ENCODE results near the gene CHD3.
"Not testable (repeated sequence)": the region's sequence is repeated elsewhere in the genome, so short reads cannot be mapped to it uniquely, and the experiment has no call there.

CHD3 gene

DNA sequence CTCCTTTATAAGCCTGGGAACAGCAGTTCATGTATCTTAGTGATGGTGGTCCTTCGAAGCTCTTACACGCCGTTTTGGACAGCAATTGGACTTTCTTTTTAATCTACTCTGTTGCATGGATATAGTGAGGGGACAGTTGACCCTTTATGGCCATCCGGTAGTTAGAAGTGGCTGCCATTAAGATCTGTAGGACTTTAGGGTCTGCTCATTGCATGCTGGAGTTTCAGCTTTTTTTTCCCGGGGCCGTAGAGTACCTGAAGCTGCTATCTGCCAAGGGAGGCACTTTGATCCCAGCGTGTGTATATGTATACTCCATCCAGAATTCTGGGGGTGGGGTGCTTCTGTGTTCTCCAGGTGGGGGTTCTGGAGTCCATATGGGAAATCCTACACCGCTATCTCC lies 29.6 kb upstream of the CHD3 start:
- TF ChIP-seq, protein P1, sequence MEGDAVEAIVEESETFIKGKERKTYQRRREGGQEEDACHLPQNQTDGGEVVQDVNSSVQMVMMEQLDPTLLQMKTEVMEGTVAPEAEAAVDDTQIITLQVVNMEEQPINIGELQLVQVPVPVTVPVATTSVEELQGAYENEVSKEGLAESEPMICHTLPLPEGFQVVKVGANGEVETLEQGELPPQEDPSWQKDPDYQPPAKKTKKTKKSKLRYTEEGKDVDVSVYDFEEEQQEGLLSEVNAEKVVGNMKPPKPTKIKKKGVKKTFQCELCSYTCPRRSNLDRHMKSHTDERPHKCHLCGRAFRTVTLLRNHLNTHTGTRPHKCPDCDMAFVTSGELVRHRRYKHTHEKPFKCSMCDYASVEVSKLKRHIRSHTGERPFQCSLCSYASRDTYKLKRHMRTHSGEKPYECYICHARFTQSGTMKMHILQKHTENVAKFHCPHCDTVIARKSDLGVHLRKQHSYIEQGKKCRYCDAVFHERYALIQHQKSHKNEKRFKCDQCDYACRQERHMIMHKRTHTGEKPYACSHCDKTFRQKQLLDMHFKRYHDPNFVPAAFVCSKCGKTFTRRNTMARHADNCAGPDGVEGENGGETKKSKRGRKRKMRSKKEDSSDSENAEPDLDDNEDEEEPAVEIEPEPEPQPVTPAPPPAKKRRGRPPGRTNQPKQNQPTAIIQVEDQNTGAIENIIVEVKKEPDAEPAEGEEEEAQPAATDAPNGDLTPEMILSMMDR (IDR thresholded peaks at IDR 0.05; ENCODE audit: low read length) = no peak
- TF ChIP-seq EZH2 (IDR thresholded peaks at IDR 0.05; ENCODE audit: borderline replicate concordance, low read length) = no peak
- peak overlapping the region; percentile 65 for H3K4me3 ChIP-seq (ENCODE audit: low read depth, low read length, poor library complexity, severe bottlenecking)
- no peak overlapping the region for H2AFZ ChIP-seq (ENCODE audit: low read length)
- peaks cover 37% of the 10 kb centered on the region for H3K4me1 ChIP-seq (ENCODE audit: insufficient read depth, low read length, severe bottlenecking)
- no peaks in the 10 kb centered on the region for H4K20me1 ChIP-seq (ENCODE audit: insufficient read depth, low read length)
- H3K9ac ChIP-seq (ENCODE audit: low read length) = peak overlapping the region; percentile 92
- no peaks in the 10 kb centered on the region for H3K9me3 ChIP-seq (ENCODE audit: low read length)
- no peaks in the 10 kb centered on the region for H3K27me3 ChIP-seq (ENCODE audit: insufficient read depth, low read length)
- peaks cover 37% of the 10 kb centered on the region; the same call in 1 of the 2 replicates for H3K36me3 ChIP-seq (ENCODE audit: insufficient read depth, low read length)
- peak overlapping the region; percentile 92 for H3K27ac ChIP-seq (ENCODE audit: low read depth, low read length, poor library complexity, severe bottlenecking)
- H3K9me2 ChIP-seq (ENCODE audit: low read depth, low read length) = no peaks in the 10 kb centered on the region
- H3F3A ChIP-seq (ENCODE audit: insufficient read depth, low read length) = no peaks in the 10 kb centered on the region
- peak overlapping the region; percentile 80 for H3K4me2 ChIP-seq (ENCODE audit: low read length)
- no peaks in the 10 kb centered on the region for H3K79me2 ChIP-seq (ENCODE audit: insufficient read depth, low read length)

- TF ChIP-seq, protein P1 (IDR thresholded peaks at IDR 0.05; ENCODE audit: low read length) = peak; percentile 78
- no peak for TF ChIP-seq EZH2 (IDR thresholded peaks at IDR 0.05; ENCODE audit: borderline replicate concordance, low read length)
- Histone ChIP-seq H3K36me3 (ENCODE audit: insufficient read depth, low read length) (peaks cover 55% of the 10 kb centered on the region), H3K4me1 (ENCODE audit: insufficient read depth, low read length, severe bottlenecking) (peaks cover 22% of the 10 kb centered on the region), H3K79me2 (ENCODE audit: insufficient read depth, low read length) (no peaks in the 10 kb centered on the region), H2AFZ (ENCODE audit: low read length) (no peak overlapping the region), H3K9me3 (ENCODE audit: low read length) (no peaks in the 10 kb centered on the region), H3K27ac (ENCODE audit: low read depth, low read length, poor library complexity, severe bottlenecking) (peak overlapping the region; percentile 23), H3F3A (ENCODE audit: insufficient read depth, low read length) (no peaks in the 10 kb centered on the region), H3K9ac (ENCODE audit: low read length) (no peak overlapping the region), H3K27me3 (ENCODE audit: insufficient read depth, low read length) (no peaks in the 10 kb centered on the region), H3K9me2 (ENCODE audit: low read depth, low read length) (no peaks in the 10 kb centered on the region), H3K4me2 (ENCODE audit: low read length) (peak overlapping the region; percentile 11; the same call in 1 of the 2 replicates), H3K4me3 (ENCODE audit: low read depth, low read length, poor library complexity, severe bottlenecking) (no peak overlapping the region), H4K20me1 (ENCODE audit: insufficient read depth, low read length) (no peaks in the 10 kb centered on the region)
Observed at GRCh38 chr17:7862692-7863437, 25.7 kb upstream of the CHD3 start.

DNA sequence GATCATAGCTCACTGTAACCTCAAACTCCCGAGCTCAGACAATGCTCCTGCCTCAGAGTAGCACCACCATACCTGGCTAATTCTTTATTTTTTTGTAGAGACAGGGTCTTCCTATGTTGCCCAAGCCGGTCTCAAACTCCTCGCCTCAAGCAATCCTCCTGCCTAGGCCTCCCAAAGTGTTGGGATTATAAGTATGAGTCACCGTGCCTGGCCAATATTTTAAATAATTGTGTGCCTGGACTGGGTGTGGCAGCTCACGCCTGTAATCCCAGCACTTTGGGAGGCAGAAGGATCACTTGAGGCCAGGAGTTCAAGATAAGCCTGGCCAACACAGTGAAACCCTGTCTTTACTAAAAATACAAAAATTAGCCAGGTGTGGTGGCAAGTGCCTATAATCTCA lies 24.2 kb upstream of the CHD3 start:
- not testable (repeated sequence) for H3K79me2 ChIP-seq (ENCODE audit: insufficient read depth, low read length); H3F3A ChIP-seq (ENCODE audit: insufficient read depth, low read length); H4K20me1 ChIP-seq (ENCODE audit: insufficient read depth, low read length); H3K9me2 ChIP-seq (ENCODE audit: low read depth, low read length); H3K4me2 ChIP-seq (ENCODE audit: low read length); H3K4me3 ChIP-seq (ENCODE audit: low read depth, low read length, poor library complexity, severe bottlenecking); H3K9ac ChIP-seq (ENCODE audit: low read length); H3K9me3 ChIP-seq (ENCODE audit: low read length); H2AFZ ChIP-seq (ENCODE audit: low read length); H3K27ac ChIP-seq (ENCODE audit: low read depth, low read length, poor library complexity, severe bottlenecking); H3K27me3 ChIP-seq (ENCODE audit: insufficient read depth, low read length)
- Histone ChIP-seq H3K4me1 (ENCODE audit: insufficient read depth, low read length, severe bottlenecking) (peaks cover 12% of the 10 kb centered on the region), H3K36me3 (ENCODE audit: insufficient read depth, low read length) (peaks cover 55% of the 10 kb centered on the region)

Data from OCI-LY1 (cell line).